HEK293 (cell line): ENCODE data around the gene PEX14.

Experiments
- CTCF ChIA-PET: fragments of 350-600 bp; formaldehyde crosslinking; extraction: SDS; loops from one replicate; lab custom pipeline; 2021; ENCODE audit warnings: antibody characterized with exemption; lab: Yijun Ruan, JAX
- POLR2A ChIA-PET: fragments of 300-600 bp; formaldehyde crosslinking; extraction: SDS; loops from one replicate; lab custom pipeline; 2020; ENCODE audit warnings: antibody characterized with exemption, inconsistent platforms; lab: Yijun Ruan, JAX
- H3K27ac ChIP-seq: fragments of 200-500 bp; sonication (Bioruptor generic); 2 replicates; pipeline ENCODE4 v1.5.1; 2014; ENCODE audit warnings: low read depth, low read length, control low read depth, inconsistent platforms; ENCODE audit errors: extremely low read depth
- H3K36me3 ChIP-seq, 2 experiments: fragments of 200-500 bp in 1 of 2; sonication (Bioruptor generic) in 1 of 2; 1 replicate in 1 of 2; 2 replicates in 1 of 2; pipeline ENCODE4 v1.5.1; 2014 to 2017; ENCODE audit warnings: inconsistent platforms in 2 of 2, low read length in 2 of 2; ENCODE audit not compliant: control insufficient read depth in 2 of 2, insufficient read depth in 1 of 2
- H3K4me1 ChIP-seq: fragments of 200-500 bp; sonication (Bioruptor generic); 2 replicates; pipeline ENCODE4 v1.5.1; 2014; ENCODE audit warnings: mild to moderate bottlenecking, low read length, inconsistent platforms; ENCODE audit not compliant: control insufficient read depth, insufficient read depth
- H3K4me3 ChIP-seq: 2 replicates; pipeline ENCODE4 v1.5.1; 2011; ENCODE audit warnings: low read depth, mild to moderate bottlenecking, control low read depth, low read length, moderate library complexity
- H3K9me3 ChIP-seq: fragments of 200-500 bp; sonication (Bioruptor generic); 2 replicates; pipeline ENCODE4 v1.5.1; 2014; ENCODE audit warnings: low read depth, low read length, inconsistent platforms; ENCODE audit not compliant: control insufficient read depth, insufficient read depth
- KLF16 ChIP-seq: fragments of 450-650 bp; formaldehyde crosslinking; IDR thresholded peaks from 2 replicates; pipeline ENCODE4 v1.5.1; 2017; ENCODE audit warnings: missing biosample characterization, missing genetic modification characterization
- REST ChIP-seq: fragments of 450-650 bp; formaldehyde crosslinking; IDR thresholded peaks from 2 replicates; pipeline ENCODE4 v1.5.1; 2016; ENCODE audit warnings: missing biosample characterization, missing genetic modification characterization
- ZBTB8A ChIP-seq: fragments of 450-650 bp; formaldehyde crosslinking; IDR thresholded peaks from 2 replicates; pipeline ENCODE4 v1.5.1; 2016; ENCODE audit warnings: missing biosample characterization, missing genetic modification characterization
- ZFHX2 ChIP-seq: fragments of 450-650 bp; formaldehyde crosslinking; conservative IDR thresholded peaks from 2 replicates; pipeline ENCODE4 v1.5.1; 2016; ENCODE audit warnings: missing biosample characterization, missing genetic modification characterization
- ZNF148 ChIP-seq: fragments of 450-650 bp; formaldehyde crosslinking; IDR thresholded peaks from 2 replicates; pipeline ENCODE4 v1.5.0; 2017; ENCODE audit warnings: missing biosample characterization, missing genetic modification characterization, borderline replicate concordance
- ZNF155 ChIP-seq: fragments of 450-650 bp; formaldehyde crosslinking; IDR thresholded peaks from 2 replicates; pipeline ENCODE4 v1.5.1; 2016; ENCODE audit warnings: missing biosample characterization, missing genetic modification characterization
- ZNF174 ChIP-seq: fragments of 450-650 bp; formaldehyde crosslinking; IDR thresholded peaks from 2 replicates; pipeline ENCODE4 v1.5.0; 2017; ENCODE audit warnings: missing biosample characterization, mild to moderate bottlenecking, missing genetic modification characterization
- ZNF2 ChIP-seq: fragments of 450-650 bp; formaldehyde crosslinking; IDR thresholded peaks from 2 replicates; pipeline ENCODE4 v1.5.1; 2016; ENCODE audit warnings: missing biosample characterization, missing genetic modification characterization
- ZNF202 ChIP-seq: fragments of 450-650 bp; formaldehyde crosslinking; IDR thresholded peaks from 2 replicates; pipeline ENCODE4 v1.5.1; 2016; ENCODE audit warnings: missing biosample characterization, missing genetic modification characterization, borderline replicate concordance
- ZNF362 ChIP-seq: fragments of 450-650 bp; formaldehyde crosslinking; IDR thresholded peaks from 2 replicates; pipeline ENCODE4 v1.5.1; 2016; ENCODE audit warnings: missing biosample characterization, missing genetic modification characterization
- ZNF48 ChIP-seq: fragments of 450-650 bp; formaldehyde crosslinking; IDR thresholded peaks from 2 replicates; pipeline ENCODE4 v1.5.1; 2016; ENCODE audit warnings: missing biosample characterization, missing genetic modification characterization
- ZNF488 ChIP-seq: fragments of 450-650 bp; formaldehyde crosslinking; IDR thresholded peaks from 2 replicates; pipeline ENCODE4 v1.5.1; 2016; ENCODE audit warnings: missing biosample characterization, missing genetic modification characterization
- ZNF639 ChIP-seq: fragments of 450-650 bp; formaldehyde crosslinking; IDR thresholded peaks from 2 replicates; pipeline ENCODE4 v1.5.1; 2016; ENCODE audit warnings: missing biosample characterization, missing genetic modification characterization
- ZNF645 ChIP-seq: fragments of 450-650 bp; formaldehyde crosslinking; IDR thresholded peaks from 2 replicates; pipeline ENCODE4; 2016; ENCODE audit warnings: missing biosample characterization, missing genetic modification characterization
- ZNF660 ChIP-seq: fragments of 450-650 bp; IDR thresholded peaks from 2 replicates; pipeline ENCODE4 v1.5.1; 2018; ENCODE audit warnings: missing biosample characterization, mild to moderate bottlenecking, missing genetic modification characterization
- ZNF664 ChIP-seq: fragments of 450-650 bp; formaldehyde crosslinking; IDR thresholded peaks from 2 replicates; pipeline ENCODE4 v1.5.1; 2016; ENCODE audit warnings: missing biosample characterization, missing genetic modification characterization
- ZSCAN16 ChIP-seq: fragments of 450-650 bp; formaldehyde crosslinking; IDR thresholded peaks from 2 replicates; pipeline ENCODE4 v1.5.1; 2016; ENCODE audit warnings: missing biosample characterization, missing genetic modification characterization

Gene PEX14

GRCh38 chr1:10615932-10616671 is 141.4 kb downstream of the PEX14 start (continued):
- no peak for TF ChIP-seq ZBTB8A (tag by site-specific recombination)
- no peak for TF ChIP-seq ZNF488 (tag by site-specific recombination)

GRCh38 chr1:10616696-10617095 is 141.9 kb downstream of the PEX14 start:
- POLR2A ChIA-PET = no interaction called here
- TF ChIP-seq ZFHX2 = no peak
- no peak for TF ChIP-seq ZNF174 (tag by site-specific recombination)
- no peak for TF ChIP-seq ZNF645
- no peak for TF ChIP-seq KLF16 (tag by site-specific recombination)
- TF ChIP-seq ZNF660 = no peak
- no peak for TF ChIP-seq ZNF664 (tag by site-specific recombination)
- no peak for TF ChIP-seq ZNF155 (tag by site-specific recombination)
- TF ChIP-seq ZSCAN16 (tag by site-specific recombination) = no peak
- TF ChIP-seq ZNF639 (tag by site-specific recombination) = no peak
- TF ChIP-seq ZNF2 = no peak
- TF ChIP-seq ZNF148 (tag by site-specific recombination) = no peak
- TF ChIP-seq REST (tag by site-specific recombination) = no peak
- no peak for TF ChIP-seq ZNF362 (tag by site-specific recombination)
- TF ChIP-seq ZNF202 (tag by site-specific recombination) = no peak
- no peak for TF ChIP-seq ZNF48 (tag by site-specific recombination)
- TF ChIP-seq, all 188 proteins: peak for 0
- H3K36me3 ChIP-seq = peaks cover 0 to 6% of the 10 kb centered on the region in 2 experiments; a peak in 1 of 3 replicates
- H3K9me3 ChIP-seq = no peaks in the 10 kb centered on the region
- H3K4me1 ChIP-seq = no peaks in the 10 kb centered on the region
- H3K27ac ChIP-seq = no peak overlapping the region
- no peak overlapping the region for H3K4me3 ChIP-seq
- CTCF ChIA-PET = interaction anchor here (0.6 kb wide), 1 partner anchor 325 kb away, joined by 4 read pairs; no protein-coding TSS in a partner anchor
